WTC11 (cell line): ENCODE measurements around the gene USP34.
"Not testable (repeated sequence)": the region's sequence is repeated elsewhere in the genome, so short reads cannot be mapped to it uniquely, and the experiment has no call there.

ENCODE experiments used
- CREM ChIP-seq: sonication (generic); formaldehyde crosslinking; IDR thresholded peaks from 2 replicates; pipeline ENCODE4 v1.8.1; 2022; ENCODE audit warnings: mild to moderate bottlenecking, missing genetic modification reagents, moderate library complexity
- NR1H2 ChIP-seq: sonication (generic); formaldehyde crosslinking; IDR thresholded peaks from 2 replicates; pipeline ENCODE4 v1.9.0; 2021; ENCODE audit warnings: mild to moderate bottlenecking, moderate library complexity, missing genetic modification reagents
- TF ChIP-seq, protein P1 (sequence below): fragments of 200-600 bp; IDR thresholded peaks from 2 replicates; pipeline ENCODE4 v1.8.0; 2022; ENCODE audit warnings: antibody characterized with exemption

DNA sequence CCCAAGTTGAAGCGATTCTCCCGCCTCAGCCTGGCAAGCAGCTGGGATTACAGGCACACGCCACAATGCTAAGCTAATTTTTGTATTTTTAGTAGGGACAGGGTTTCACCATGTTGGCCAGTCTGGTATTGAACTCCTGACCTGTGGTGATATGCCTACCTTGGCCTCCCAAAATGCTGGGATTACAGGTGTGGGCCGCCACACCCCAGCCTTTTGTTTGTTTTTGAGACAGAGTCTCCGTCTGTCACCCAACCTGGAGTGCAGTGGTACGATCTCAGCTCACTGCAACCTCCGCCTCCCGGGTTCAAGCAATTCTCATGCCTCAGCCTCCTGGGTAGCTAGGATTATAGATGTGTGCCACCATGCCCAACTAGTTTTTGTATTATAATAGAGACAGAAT lies 15.9 kb downstream of the USP34 start:
- TF ChIP-seq NR1H2 (CRISPR knock-in tag); CREM: not testable (repeated sequence)
- TF ChIP-seq, protein P1, sequence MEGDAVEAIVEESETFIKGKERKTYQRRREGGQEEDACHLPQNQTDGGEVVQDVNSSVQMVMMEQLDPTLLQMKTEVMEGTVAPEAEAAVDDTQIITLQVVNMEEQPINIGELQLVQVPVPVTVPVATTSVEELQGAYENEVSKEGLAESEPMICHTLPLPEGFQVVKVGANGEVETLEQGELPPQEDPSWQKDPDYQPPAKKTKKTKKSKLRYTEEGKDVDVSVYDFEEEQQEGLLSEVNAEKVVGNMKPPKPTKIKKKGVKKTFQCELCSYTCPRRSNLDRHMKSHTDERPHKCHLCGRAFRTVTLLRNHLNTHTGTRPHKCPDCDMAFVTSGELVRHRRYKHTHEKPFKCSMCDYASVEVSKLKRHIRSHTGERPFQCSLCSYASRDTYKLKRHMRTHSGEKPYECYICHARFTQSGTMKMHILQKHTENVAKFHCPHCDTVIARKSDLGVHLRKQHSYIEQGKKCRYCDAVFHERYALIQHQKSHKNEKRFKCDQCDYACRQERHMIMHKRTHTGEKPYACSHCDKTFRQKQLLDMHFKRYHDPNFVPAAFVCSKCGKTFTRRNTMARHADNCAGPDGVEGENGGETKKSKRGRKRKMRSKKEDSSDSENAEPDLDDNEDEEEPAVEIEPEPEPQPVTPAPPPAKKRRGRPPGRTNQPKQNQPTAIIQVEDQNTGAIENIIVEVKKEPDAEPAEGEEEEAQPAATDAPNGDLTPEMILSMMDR = not testable (repeated sequence)
